GM12801 (cell line): ENCODE data around the gene ASPM.

ENCODE experiments used
- CTCF ChIP-seq: IDR thresholded peaks from one replicate; pipeline ENCODE4 v1.5.1; 2011; ENCODE audit warnings: control low read depth; ENCODE audit not compliant: insufficient read length; ENCODE audit errors: extremely low read depth

The ASPM gene

DNA sequence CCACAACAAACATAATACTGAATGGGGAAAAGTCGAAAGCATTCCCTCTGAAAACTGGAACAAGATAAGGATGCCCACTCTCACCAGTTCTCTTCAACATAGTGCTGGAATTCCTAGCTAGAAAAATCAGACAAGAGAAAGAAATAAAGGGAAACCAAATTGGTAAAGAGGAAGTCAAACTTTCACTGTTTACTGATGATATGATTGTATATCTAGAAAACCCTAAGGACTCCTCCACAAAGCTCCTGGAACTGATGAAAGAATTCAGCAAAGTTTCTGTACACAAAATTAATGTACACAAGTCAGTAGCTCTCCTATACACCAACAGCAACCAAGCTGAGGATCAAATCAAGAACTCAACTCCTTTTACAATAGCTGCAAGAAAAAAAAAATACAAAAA, 72.5 kb downstream of the ASPM start:
- no peak for TF ChIP-seq CTCF

- TF ChIP-seq CTCF = no peak
Measured at GRCh38 chr1:197067457-197067818, 79.0 kb downstream of the ASPM start.

DNA sequence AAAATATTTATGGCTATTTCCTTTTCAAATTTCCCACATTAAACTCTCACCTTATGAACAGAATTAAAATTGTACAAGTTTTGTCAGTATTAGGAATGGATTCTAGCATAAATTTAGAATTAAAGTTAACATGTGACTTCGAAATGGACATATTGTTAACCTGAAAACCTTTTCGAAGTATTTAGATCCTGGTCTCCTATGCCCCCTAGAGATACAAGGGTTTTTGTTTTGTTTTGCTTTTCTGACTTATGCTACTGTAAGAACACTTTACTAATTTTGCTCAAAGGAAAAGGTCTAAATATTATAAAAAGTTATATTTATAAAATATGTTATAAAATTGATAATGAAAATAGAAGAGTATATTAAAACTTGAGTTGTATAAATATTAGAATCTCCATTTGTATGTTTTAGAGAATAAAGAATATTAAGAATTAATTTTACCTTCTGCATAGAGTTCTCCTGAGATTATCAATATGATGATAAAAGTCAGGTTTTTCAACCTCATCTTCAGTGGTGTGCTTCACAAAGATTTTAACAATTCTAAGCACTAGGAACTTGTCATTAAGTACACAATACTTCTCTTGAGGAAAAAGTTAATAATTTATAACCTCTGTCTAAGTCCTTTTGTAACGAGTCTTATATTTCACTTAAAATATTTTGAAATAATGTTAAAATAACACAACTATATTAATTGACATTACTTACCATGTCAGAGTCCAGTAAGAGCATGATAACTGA, 79.6 kb downstream of the ASPM start, which contains the start of gene F13B:
Gene F13B (minus strand): TSS at position 542 of the 738 bp plus-strand sequence. CDS start 37 bp downstream, at position 505.
- no peak for TF ChIP-seq CTCF

DNA sequence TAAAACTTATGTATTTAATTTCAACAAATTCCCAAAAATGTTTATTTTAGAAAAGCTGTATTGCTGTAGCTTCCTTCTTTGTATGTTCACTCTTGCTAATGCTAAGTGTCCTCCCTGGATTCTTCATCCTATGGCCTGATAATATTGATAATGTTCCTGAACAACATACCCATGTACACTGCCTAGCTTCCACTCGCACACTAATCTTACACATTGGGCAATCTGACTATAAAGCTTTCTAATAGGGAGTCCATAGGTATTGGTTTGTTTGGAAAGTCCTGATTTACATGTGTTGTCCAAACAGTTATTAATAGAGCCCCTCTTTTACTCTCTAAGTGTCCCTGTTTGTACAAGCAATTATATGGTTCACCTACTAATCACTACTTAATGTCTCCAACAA, 80.2 kb downstream of the ASPM start:
- TF ChIP-seq CTCF = no peak

GRCh38 chr1:197065559-197065958, 80.9 kb downstream of the ASPM start:
- TF ChIP-seq CTCF = no peak

DNA sequence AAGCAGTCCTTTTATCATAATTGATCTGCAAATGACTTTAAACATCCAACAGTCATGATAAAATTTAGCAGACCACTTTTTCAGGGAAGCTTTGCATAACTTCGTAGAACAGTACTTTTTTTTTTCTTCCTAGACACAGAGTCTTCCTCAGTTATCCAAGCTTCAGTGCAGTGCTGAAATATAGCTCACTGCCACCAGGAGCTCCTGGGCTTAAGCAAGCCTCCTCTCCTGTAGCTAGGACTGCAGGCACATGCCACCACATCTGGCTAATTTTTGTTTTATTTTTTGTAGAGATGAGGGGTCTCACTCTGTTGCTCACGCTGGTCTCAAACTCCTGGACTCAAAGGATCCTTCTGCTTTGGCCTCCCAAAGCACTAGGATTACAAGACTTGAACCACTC, 83.3 kb downstream of the ASPM start:
- TF ChIP-seq CTCF = no peak

- no peak for TF ChIP-seq CTCF
Measured at GRCh38 chr1:197062692-197063091, 83.8 kb downstream of the ASPM start.
